Superior temporal gyrus (tissue), 1 donor: Measurements from ENCODE around the gene HIVEP3.

Experiments used
- DNase-seq: peaks from one replicate; pipeline ENCODE4 v3.0.0-alpha.2; 2016; ENCODE audit errors: extremely low spot score

The HIVEP3 gene

GRCh38 chr1:41848216-41848952 lies 70.3 kb downstream of the HIVEP3 start:
- no peak for DNase-seq

- no peak for DNase-seq
These were observed 71.0 kb downstream of the HIVEP3 start for GRCh38 chr1:41847733-41848132.

- DNase-seq: no peak
These were observed 71.9 kb downstream of the HIVEP3 start for GRCh38 chr1:41846625-41847405.

DNA sequence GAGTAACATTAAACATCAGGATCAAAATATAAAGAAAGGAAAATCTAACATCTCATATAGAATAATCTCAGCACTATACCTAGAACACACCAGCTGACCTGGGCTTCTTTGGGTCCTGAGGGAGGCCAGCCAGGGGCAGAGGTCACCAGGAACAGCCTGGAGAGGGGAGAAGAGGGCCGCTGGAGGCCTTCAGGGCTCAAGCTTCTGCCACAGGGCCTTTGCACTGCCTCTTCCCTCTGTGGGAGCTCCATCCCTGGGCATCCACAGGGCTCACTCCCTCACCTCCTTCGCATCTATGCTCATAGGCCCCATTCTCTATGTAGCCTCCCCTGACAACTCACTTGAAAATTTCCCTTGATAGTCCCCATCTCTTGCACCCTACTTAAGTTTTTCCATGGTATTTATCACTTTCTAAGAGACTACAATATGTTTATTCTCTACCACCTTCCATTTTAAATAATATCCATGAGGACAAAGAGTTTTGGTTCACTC lies 73.9 kb downstream of the HIVEP3 start:
- DNase-seq: no peak

DNA sequence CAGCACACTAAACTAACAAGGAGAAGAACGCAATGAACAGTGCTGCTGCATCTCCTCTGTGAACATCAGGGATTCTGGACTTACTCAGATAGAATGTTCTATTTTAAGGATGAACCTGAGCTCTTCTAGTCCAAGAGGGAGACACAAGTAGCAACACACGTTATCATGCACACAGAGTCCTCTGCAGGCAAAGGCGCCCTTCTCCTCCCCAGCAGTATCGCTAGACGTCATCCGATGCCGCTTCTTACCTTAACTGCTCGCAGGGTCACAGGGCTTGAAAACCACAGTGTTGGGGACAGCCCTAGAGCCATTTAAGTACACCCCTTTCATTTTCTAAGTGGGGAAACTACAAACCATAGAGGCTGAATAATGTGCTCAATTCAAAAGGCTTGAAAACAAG lies 74.5 kb downstream of the HIVEP3 start:
- no peak for DNase-seq

DNA sequence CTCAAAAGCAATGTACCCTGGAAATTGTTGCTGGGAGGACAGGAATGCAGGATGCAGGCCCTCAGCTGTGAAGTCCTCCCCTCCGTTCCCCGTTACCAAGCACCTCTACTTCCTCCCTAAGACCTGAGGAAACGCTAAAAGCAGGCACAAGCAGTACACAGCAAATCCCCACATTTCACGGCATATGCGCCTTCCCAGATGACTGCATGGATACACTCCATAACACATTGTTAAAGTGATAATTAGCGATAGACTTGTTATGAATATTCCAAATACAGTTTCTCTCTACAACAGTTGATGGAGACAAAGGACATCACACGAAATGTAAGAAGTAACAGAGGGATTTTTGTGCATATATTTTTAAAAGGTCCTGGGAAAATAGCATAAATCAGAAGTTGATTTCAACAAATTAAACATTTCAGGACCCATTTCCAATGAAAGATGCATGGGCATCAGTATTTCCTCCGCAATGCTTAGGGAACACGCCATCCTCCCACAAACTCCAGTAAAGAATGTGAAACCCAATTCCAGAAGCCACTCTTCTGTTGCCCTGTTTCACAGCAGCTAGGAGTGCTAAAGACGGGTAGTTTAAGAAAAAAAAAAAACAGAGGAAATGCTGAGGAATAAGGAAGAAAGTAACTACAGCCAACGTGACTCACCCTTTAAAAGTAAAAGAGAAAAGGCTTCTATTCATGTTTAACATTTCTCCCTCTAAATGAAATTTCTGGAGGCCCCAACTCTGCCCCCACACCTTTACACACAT lies 75.5 kb downstream of the HIVEP3 start:
- no peak for DNase-seq

GRCh38 chr1:41842326-41842725 lies 76.4 kb downstream of the HIVEP3 start:
- DNase-seq: no peak

- DNase-seq: no peak
These were observed 78.0 kb downstream of the HIVEP3 start for GRCh38 chr1:41840592-41841246.

DNA sequence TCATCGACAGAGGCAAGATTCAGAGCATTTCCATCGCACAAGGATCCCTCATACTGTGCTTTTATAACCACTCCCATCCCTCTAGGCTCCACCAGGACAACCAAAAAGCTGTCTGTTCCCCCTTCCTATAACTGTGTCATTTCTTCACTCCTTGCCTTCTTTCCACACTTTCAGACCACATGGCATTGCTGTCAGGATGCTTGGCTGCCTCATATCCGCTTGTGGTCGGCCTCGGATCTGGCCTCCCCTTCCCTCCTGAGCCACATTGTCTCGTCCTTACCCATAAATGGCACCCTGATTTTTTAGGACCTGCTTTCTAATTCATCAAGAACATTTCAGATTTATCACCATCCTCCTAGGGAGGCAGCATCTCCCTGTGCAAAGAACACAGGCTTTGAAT lies 80.5 kb downstream of the HIVEP3 start:
- no peak for DNase-seq

- no peak for DNase-seq
These were observed 81.0 kb downstream of the HIVEP3 start for GRCh38 chr1:41837691-41838090.

- DNase-seq: no peak
These were observed 83.2 kb downstream of the HIVEP3 start for GRCh38 chr1:41835485-41835884.

DNA sequence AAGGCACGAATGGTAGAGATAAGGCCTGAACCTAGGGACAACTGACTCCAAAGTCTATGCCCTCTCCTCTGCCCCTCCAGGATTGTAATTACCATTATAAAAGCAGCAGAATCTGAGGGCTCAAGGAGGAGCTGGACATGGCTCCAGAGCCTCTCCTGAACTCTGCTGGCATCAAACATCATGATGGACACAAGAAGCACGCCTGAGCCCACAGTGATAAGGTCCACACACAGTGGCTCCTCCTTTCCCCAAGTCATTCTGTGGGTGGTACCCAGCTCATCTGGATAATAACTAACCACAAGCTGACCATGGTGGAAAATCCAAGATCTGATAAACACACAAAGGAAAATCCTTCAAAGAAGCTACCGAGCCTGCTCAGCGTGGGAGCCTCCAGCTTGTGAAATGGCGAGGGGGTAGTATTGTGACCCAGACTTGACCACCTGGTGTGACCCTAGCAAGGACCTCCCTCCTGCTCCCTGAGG lies 85.2 kb downstream of the HIVEP3 start:
- DNase-seq: no peak

- DNase-seq: peak; percentile 28
These were observed 88.0 kb downstream of the HIVEP3 start for GRCh38 chr1:41830726-41831125.

DNA sequence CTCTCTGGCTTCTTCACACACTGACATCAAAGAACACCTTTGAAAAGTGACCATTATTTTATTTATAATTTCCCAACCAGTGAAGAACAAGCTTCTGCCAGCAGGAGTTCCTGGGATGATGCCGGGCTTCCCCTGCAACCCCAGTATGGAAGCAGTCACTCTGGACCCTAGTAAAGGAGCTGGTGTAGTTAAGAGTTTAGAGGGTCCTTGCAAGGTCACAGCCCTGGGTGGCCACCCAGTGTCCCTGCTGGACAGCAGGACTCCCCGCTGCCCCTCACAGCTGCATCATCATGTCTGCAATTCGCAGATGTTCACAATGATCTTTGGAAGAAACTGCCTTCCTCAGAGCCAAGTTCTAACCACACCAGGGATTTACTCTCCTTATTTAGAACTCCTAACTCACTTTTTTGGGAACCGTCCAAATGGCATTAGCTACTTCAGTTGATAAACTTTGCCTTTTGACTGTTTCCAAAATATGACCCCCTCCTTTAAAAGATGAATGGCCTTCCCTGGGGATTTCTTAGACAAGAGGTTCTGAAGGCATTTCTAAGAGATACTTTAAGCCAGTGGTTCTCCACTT lies 90.6 kb downstream of the HIVEP3 start:
- no peak for DNase-seq

- DNase-seq: no peak
These were observed 95.3 kb downstream of the HIVEP3 start for GRCh38 chr1:41823471-41823870.

DNA sequence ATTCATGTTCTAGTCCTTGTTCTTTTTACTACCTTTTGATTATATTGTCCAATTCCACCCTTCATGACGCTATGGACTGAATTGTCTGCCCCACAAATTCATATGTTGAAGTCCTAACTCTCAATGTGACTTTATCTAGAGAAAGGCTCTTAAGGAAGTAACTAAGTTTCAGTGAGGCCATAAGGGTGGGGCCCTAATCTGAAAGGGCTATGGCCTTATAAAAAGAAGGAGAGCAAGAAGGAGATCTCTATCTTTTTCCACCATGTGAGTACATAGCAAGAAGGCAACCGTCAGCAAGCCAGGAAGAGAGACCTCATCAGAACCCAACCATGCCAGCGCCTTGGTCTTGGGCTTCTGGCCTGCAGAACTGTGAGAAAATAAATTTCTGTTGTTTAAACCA lies 95.9 kb downstream of the HIVEP3 start:
- DNase-seq: no peak

- no peak for DNase-seq
These were observed 98.9 kb downstream of the HIVEP3 start for GRCh38 chr1:41819843-41820242.

- no peak for DNase-seq
These were observed 99.7 kb downstream of the HIVEP3 start for GRCh38 chr1:41819069-41819468.

- no peak for DNase-seq
These were observed 102.7 kb downstream of the HIVEP3 start for GRCh38 chr1:41816061-41816460.

- no peak for DNase-seq
These were observed 104.7 kb downstream of the HIVEP3 start for GRCh38 chr1:41813755-41814745.
